GM18909 (cell line): ENCODE results near the gene ELOVL6.
"Not testable (repeated sequence)": the region's sequence is repeated elsewhere in the genome, so short reads cannot be mapped to it uniquely, and the experiment has no call there.

Experiments
- ATAC-seq: cut with Tn5 transposase; IDR thresholded peaks from one replicate; pipeline ENCODE4 v1.9.1; 2021; ENCODE audit warnings: mild to moderate bottlenecking; ENCODE audit not compliant: unreplicated experiment, poor library complexity

The ELOVL6 gene

GRCh38 chr4:110164251-110164650, 34.2 kb downstream of the ELOVL6 start:
- no peak for ATAC-seq

DNA sequence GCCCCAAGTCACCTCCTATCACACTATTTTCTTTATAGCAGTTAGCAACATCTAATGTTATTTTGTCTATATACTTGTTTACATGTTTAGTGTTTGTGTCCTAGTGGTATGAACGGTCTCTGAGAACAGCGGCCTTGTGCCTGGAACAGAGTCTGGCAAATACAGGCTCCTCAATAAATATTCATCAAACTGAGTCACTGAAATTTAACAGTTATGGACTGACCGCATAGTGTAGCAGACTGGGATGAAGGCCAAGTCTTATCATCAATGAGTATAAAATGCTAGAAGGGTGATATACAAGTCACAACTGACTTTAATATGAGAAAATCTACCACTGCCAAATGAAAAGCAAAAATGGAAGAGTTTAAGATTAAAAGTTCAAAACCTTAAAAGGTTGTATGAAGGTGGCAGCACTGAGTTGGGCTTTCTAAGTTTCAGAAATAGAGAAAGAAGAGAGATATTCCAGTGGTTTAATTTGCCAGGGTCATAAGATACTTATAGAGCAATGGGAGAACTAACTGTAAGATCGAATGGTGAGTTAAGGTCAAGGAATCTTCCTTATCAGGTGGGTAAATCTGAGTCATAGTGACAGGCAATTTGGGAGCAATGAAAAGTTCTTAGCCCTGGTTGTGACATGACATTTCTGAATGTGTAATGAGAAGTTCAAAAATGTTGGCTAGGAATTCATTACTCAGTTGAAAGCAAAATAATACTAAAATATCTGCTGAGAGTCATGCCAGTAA, 34.9 kb downstream of the ELOVL6 start:
- no peak for ATAC-seq

GRCh38 chr4:110160618-110161017, 37.8 kb downstream of the ELOVL6 start:
- ATAC-seq: no peak

- ATAC-seq: no peak
These were observed 38.9 kb downstream of the ELOVL6 start for GRCh38 chr4:110159541-110159940.

- ATAC-seq: no peak
These were observed 40.8 kb downstream of the ELOVL6 start for GRCh38 chr4:110157580-110157979.

- ATAC-seq: not testable (repeated sequence)
These were observed 41.2 kb downstream of the ELOVL6 start for GRCh38 chr4:110157166-110157565.

- no peak for ATAC-seq
These were observed 42.0 kb downstream of the ELOVL6 start for GRCh38 chr4:110156442-110156841.

DNA sequence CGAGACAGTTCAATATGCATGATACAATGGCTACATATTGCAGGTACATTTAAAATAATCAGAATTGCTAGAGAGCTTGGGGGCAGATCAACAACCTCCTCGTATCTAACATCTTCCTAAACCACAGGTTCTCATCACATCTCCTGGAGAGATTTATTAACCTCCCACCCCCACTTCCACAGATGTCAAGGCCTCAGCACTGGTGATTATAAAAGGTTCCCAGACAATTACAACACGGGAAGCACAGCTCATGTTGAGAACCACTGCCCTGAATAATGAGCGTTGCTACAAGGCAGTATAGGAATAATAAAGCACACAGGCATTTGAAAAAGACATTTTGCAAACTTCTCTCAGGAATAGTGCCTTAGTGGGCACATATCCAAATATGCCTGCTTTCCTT, 42.8 kb downstream of the ELOVL6 start:
- ATAC-seq: no peak

DNA sequence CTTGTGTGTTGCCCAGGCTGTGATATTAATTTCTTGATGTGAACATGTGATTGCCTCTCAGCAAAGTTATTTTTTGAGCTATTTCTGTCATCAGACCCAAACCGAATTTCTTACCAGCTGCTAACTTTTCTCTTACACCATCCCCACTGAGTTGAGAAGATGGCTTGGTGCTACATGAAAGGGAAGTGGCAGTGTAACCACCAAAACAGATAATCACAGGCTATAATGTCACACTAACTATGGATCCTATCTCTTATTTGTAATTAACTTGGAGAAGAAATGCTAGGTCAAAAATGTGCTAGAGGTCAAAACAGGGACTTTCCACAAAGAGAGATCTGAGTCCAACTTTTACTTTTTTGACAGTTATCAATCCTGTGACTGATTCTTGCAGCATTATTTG, 43.8 kb downstream of the ELOVL6 start:
- no peak for ATAC-seq

DNA sequence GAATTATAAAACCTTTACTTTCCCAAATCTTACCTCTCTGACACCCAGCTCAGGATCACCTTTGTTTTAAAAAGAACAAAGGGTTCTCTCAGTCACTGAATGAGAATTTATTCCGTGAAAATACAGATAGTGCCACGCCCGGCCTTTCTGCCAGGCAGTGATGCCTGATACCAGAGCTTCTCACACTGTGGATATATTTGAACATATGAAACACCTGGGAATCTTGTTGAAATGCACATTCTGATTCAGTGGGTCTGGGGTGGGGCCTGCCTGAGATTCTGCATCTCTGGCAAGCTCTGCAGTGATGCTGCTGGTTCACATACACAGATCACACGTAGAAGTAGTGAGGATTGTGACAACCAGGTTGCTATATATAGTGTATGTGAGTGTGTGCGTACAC, 46.0 kb downstream of the ELOVL6 start:
- no peak for ATAC-seq

- no peak for ATAC-seq
These were observed 49.3 kb downstream of the ELOVL6 start for GRCh38 chr4:110149089-110149488.

DNA sequence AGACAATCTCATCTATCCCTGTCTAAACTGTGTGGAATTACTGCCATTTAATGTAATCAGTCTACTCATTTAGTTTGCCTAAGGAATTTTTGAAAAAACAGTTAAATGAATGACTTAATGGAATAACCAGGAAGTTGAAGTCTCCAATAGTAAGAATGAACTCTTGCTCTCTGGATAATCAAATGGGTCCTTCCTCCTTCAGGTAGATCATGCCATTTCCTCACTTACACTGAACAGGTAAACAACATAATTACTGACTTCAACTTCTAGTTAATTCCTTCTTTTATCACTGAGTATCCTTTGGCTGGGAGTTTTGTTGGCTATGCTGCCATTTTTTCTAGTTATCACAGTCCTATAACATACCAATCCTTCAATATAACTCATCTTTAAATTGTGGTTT, 56.0 kb downstream of the ELOVL6 start:
- ATAC-seq: no peak

GRCh38 chr4:110139815-110140214, 58.6 kb downstream of the ELOVL6 start:
- ATAC-seq: no peak

- ATAC-seq: no peak
These were observed 59.3 kb downstream of the ELOVL6 start for GRCh38 chr4:110139111-110139510.

- ATAC-seq: no peak
These were observed 59.9 kb downstream of the ELOVL6 start for GRCh38 chr4:110138551-110138950.

- no peak for ATAC-seq
These were observed 60.6 kb downstream of the ELOVL6 start for GRCh38 chr4:110137829-110138228.

- ATAC-seq: no peak
These were observed 62.9 kb downstream of the ELOVL6 start for GRCh38 chr4:110135523-110135922.

DNA sequence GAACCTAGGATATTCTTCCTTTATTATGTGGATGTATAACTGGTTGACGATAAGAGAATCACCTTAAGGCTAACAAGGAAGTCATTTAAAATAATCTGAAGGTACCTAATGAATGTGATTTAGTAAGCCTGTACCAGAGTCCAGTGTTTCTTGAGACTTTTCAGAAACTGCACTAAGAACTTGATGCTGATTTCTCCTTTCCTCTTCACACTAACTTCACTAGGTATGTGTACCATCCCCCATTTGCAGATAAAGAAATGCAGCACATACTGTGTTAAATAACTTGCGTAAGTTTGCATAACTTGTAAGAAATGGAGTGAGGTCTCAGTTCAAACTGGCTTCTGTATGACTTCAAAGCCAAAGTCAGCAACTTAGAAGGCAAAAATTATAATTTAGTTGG, 63.3 kb downstream of the ELOVL6 start:
- ATAC-seq: no peak

DNA sequence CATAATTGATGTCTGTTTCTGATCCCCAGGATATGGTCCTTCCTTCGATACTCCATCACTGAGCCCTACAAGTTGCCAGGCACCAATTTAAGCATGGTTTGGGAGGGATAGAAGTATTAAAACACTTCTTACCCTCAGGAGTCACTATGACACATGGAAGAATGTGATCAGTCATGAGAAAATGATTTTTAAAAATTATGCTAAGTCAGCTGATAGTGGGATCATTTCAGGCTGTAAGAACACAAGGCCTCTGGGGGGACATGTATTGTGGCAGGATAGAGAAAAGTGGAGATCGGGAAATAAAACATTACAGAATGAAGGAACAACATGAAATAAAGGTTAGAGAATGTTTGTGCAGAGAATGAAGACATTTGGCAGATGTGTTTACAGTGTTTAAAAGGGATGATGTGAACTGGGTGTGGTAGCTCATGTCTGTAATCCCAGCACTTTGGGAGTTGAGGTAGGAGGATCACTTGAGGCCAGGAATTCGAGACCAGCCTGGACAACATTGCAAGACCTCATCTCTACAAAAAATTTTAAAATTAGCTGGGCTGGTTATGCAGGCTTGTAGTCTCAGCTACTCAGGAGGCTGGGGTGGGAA, 64.0 kb downstream of the ELOVL6 start:
- ATAC-seq: no peak

DNA sequence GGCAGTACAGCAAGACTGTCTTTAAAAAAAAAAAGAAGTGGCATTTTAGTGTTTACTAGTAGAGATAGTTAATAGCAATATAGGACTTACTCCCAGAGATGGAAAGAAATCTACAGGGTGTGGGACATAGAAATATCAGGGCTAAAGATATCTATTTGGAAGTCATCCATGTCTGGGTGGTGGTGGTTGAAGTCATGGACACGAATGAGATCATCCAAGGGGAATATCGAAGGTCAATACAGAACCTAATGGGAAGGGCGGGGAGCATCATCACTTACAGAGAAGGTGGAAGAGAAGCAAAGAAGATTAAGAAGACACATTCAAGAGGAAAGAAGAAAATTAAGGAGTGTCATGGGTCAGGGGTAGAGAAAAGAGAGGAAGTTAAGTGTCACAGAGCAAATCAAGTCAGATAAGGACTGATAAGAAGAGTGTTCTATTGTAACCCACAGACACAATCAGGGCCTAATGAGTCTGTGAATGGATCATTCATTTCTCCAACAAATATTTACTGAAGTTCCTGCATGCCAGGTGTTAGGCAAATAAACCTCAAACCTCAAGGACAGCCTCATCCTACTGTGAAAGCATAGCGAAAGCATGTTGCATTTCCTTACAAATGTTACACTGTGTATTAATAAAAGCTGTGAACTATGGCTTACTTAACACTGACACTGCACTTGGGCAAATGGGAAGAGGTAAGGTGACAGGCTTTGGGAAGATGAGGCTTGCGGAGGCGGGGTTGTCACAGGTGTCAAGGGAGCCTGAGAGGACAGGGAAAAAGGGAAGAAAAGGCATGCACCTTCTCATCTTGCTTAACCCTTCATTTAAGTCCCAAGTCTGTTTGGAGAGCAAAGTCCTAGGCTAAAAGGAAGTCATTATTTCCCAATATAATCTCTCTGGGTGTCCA, 65.3 kb downstream of the ELOVL6 start:
- ATAC-seq: no peak

- no peak for ATAC-seq
These were observed 66.5 kb downstream of the ELOVL6 start for GRCh38 chr4:110131916-110132315.
